Caco-2 (cell line): ENCODE data around the gene BCAN. TPM values are rescaled to one million over a fixed set of nuclear protein-coding genes. Genes with fewer than 3 reads are reported as not detected.

ENCODE experiments used
- BruUV-seq: library from RNA; stranded (reverse); fragments of 400-500 nt; replicated peaks from 2 replicates; lab custom pipeline; 2021; lab: Mats Ljungman, UMichigan
- CTCF ChIA-PET: fragments of 300-600 bp; sonication (Branson Sonifier 250); formaldehyde crosslinking; loops from one replicate; lab custom pipeline; 2022; ENCODE audit warnings: antibody characterized with exemption; lab: Charles Lee
- POLR2A ChIA-PET: fragments of 300-600 bp; sonication (Branson Sonifier 250); formaldehyde crosslinking; loops from one replicate; lab custom pipeline; 2022; ENCODE audit warnings: antibody characterized with exemption; lab: Charles Lee
- DNase-seq, 2 experiments: peaks; one replicate each; pipeline versions ENCODE4 v3.0.0 to v3.0.0-alpha.2; 2020 to 2022
- H3K27me3 ChIP-seq: replicated peaks from 2 replicates; pipeline ENCODE4 v1.6.0; 2011; ENCODE audit warnings: low read length; ENCODE audit not compliant: control insufficient read depth, insufficient read depth
- H3K36me3 ChIP-seq: 2 replicates; pipeline ENCODE4 v1.5.1; 2011; ENCODE audit warnings: low read length; ENCODE audit not compliant: control insufficient read depth, insufficient read depth
- H3K4me1 ChIP-seq: fragments of 250-450 bp; sonication (Bioruptor Pico); 2 replicates; pipeline ENCODE4 v1.5.1; 2020; ENCODE audit warnings: mild to moderate bottlenecking
- H3K4me3 ChIP-seq: 2 replicates; pipeline ENCODE4 v1.5.1; 2011; ENCODE audit warnings: low read depth, mild to moderate bottlenecking, control low read depth, low read length
- H3K9me3 ChIP-seq: fragments of 250-450 bp; sonication (Bioruptor Pico); 2 replicates; pipeline ENCODE4 v1.5.1; 2020; ENCODE audit warnings: mild to moderate bottlenecking, moderate library complexity
- H3K27ac Mint-ChIP-seq: one replicate; pipeline ENCODE4 v1.8.0; 2022; ENCODE audit warnings: mixed read lengths; ENCODE audit not compliant: unreplicated experiment
- H3K27me3 Mint-ChIP-seq: one replicate; pipeline ENCODE4 v1.8.0; 2022; ENCODE audit warnings: mixed read lengths; ENCODE audit not compliant: insufficient read depth, unreplicated experiment
- H3K36me3 Mint-ChIP-seq: one replicate; pipeline ENCODE4 v1.8.0; 2022; ENCODE audit warnings: mild to moderate bottlenecking, mixed read lengths; ENCODE audit not compliant: insufficient read depth, unreplicated experiment
- H3K4me1 Mint-ChIP-seq: one replicate; pipeline ENCODE4 v1.8.0; 2022; ENCODE audit warnings: low read depth, mixed read lengths; ENCODE audit not compliant: unreplicated experiment
- H3K4me3 Mint-ChIP-seq: one replicate; pipeline ENCODE4 v1.8.0; 2022; ENCODE audit warnings: mild to moderate bottlenecking, moderate library complexity, mixed read lengths; ENCODE audit not compliant: unreplicated experiment
- H3K9me3 Mint-ChIP-seq: one replicate; pipeline ENCODE4 v1.8.0; 2022; ENCODE audit warnings: mixed read lengths; ENCODE audit not compliant: unreplicated experiment
- CTCF ChIP-seq, 2 experiments: fragments of 200-600 bp in 1 of 2; IDR thresholded peaks; 1 replicate in 1 of 2; 2 replicates in 1 of 2; pipeline versions ENCODE4 v1.5.1 to v1.8.0; 2011 to 2022; ENCODE audit warnings: antibody characterized with exemption in 1 of 2, control low read depth in 1 of 2, inconsistent platforms in 1 of 2, low read depth in 1 of 2, low read length in 1 of 2, mild to moderate bottlenecking in 1 of 2, moderate library complexity in 1 of 2; ENCODE audit not compliant: insufficient read depth in 1 of 2, severe bottlenecking in 1 of 2, unreplicated experiment in 1 of 2
- intact Hi-C: fragments of 100-400 bp; cut with micrococcal nuclease; formaldehyde crosslinking; loops from one replicate; pipeline ENCODE4 v1.10.0; 2022; ENCODE audit not compliant: unreplicated experiment
- total RNA-seq: library from RNA; stranded (reverse); gene quantifications from 2 replicates; pipeline ENCODE4 v1.2.3, GENCODE V29; 2022

Gene BCAN
- total RNA-seq, 1 experiment from 2014 or later = not detected

DNA sequence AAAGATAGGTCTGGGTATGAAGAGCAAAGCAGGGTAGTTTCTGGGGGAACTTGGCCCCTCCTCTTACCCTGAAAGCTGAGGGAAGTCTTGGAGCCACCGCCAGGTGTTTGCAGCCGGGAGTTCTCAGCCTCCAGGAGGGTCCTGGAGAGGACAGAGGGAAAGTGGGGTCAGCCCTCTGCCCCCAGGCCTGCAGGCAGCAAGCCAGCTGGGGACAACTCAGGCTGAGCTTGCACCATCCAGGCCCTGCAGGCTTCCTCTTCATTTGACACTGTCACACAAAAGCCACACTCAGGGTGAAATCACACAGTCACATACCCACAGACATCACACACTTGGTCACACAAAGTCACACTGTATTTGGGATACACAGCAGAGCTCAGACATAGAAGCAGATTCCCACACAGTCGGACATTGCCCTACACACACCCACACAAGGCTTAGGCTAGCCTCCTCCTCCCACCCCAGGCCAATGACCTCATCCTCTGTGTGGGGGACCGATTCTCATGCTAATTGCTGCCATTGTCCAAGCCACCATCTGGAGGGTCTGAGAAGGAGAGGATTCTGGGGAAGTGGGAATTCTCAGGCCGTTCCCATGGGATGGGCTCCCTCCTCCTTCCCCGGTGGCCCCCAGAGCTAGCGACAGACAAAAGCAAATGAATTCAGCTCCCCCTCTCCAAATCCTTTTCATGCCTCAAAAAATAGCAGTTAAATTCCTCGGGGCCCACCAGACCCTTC lies 31.6 kb downstream of the BCAN start:
- intact Hi-C loops = no loop called here
- BruUV-seq = no TSS peak

GRCh38 chr1:156675210-156676113 lies 33.5 kb downstream of the BCAN start:
- Histone ChIP-seq H3K9me3 (no peaks in the 10 kb centered on the region), H3K4me3 (peak overlapping the region; percentile 69), H3K27me3 (0 out of 2 replicates have a peak, but pooled peaks cover 2% of the 10 kb centered on the region), H3K36me3 (no peaks in the 10 kb centered on the region), H3K4me1 (peaks cover 21% of the 10 kb centered on the region; the same call in 1 of the 2 replicates)
- Mint-ChIP-seq H3K27me3 (peaks cover 7% of the 10 kb centered on the region), H3K36me3 (peaks cover 6% of the 10 kb centered on the region), H3K4me3 (peak overlapping the region; percentile 86), H3K4me1 (peaks cover 8% of the 10 kb centered on the region), H3K9me3 (no peaks in the 10 kb centered on the region), H3K27ac (no peak overlapping the region)
- CTCF ChIA-PET = interaction anchor here (1.0 to 3.5 kb wide), 10 partner anchors 11 to 252 kb away, joined by 4 to 61 read pairs (median 17); partner anchors contain the start of genes CRABP2 and HAPLN2
- no TSS peak for BruUV-seq
- no peak for DNase-seq
- no peak for TF ChIP-seq CTCF (IDR thresholded peaks at IDR 0.05; ENCODE audit: insufficient read depth in 1 of 2, low read depth in 1 of 2, low read length in 1 of 2, severe bottlenecking in 1 of 2, unreplicated experiment in 1 of 2)
- intact Hi-C loops = no loop called here
- POLR2A ChIA-PET = interaction anchor here (1.5 to 2.3 kb wide), 3 partner anchors 11 to 29 kb away, joined by 3 to 28 read pairs (median 19); partner anchors contain the start of gene CRABP2

More for the DNA sequence above, 31.6 kb downstream of the BCAN start:
- Mint-ChIP-seq H3K36me3 (peaks cover 6% of the 10 kb centered on the region), H3K9me3 (no peaks in the 10 kb centered on the region), H3K27me3 (peaks cover 2% of the 10 kb centered on the region), H3K27ac (no peak overlapping the region), H3K4me3 (no peak overlapping the region), H3K4me1 (peaks cover 19% of the 10 kb centered on the region)
- CTCF ChIA-PET = interaction anchor here (0.6 kb wide), 1 partner anchor 12 kb away, joined by 4 read pairs; no protein-coding TSS in a partner anchor
- Histone ChIP-seq H3K36me3 (no peaks in the 10 kb centered on the region), H3K27me3 (no peaks in the 10 kb centered on the region), H3K9me3 (no peaks in the 10 kb centered on the region), H3K4me1 (peaks cover 28% of the 10 kb centered on the region), H3K4me3 (no peak overlapping the region)
- no peak for DNase-seq
- POLR2A ChIA-PET = no interaction called here
- no peak for TF ChIP-seq CTCF (IDR thresholded peaks at IDR 0.05; ENCODE audit: insufficient read depth in 1 of 2, low read depth in 1 of 2, low read length in 1 of 2, severe bottlenecking in 1 of 2, unreplicated experiment in 1 of 2)
